Thyroid gland (tissue), 4 donors: ENCODE results near the gene SAMHD1. TPM values are rescaled to one million over a fixed set of nuclear protein-coding genes. Genes with fewer than 3 reads are reported as not detected.

Experiments
- DNase-seq, 2 donors: peaks; one replicate each; pipeline ENCODE4 v3.0.0-alpha.2; 2019
- H3K27ac ChIP-seq, 3 donors: fragments of 200-600 bp; sonication (generic); 1 replicate in 2 of 3; 2 replicates in 1 of 3; pipeline ENCODE4 v1.5.1; 2016 to 2019; ENCODE audit warnings: mild to moderate bottlenecking in 1 of 3, moderate library complexity in 1 of 3
- H3K27me3 ChIP-seq: fragments of 200-600 bp; sonication (generic); one replicate; pipeline ENCODE4 v1.5.1; 2019
- H3K36me3 ChIP-seq, 2 donors: fragments of 200-600 bp; sonication (generic); one replicate each; pipeline ENCODE4 v1.5.1; 2016 to 2019
- H3K4me1 ChIP-seq, 2 donors: fragments of 200-600 bp; sonication (generic); one replicate each; pipeline ENCODE4 v1.5.1; 2017 to 2019
- H3K4me3 ChIP-seq, 3 donors: fragments of 200-600 bp; sonication (generic); replicated peaks in 1 of 3; 1 replicate in 2 of 3; 2 replicates in 1 of 3; pipeline ENCODE4 v1.5.1; 2016; ENCODE audit warnings: mild to moderate bottlenecking in 1 of 3
- H3K9me3 ChIP-seq: fragments of 200-600 bp; sonication (generic); one replicate; pipeline ENCODE4 v1.5.1; 2017
- POLR2A ChIP-seq, 2 donors: fragments of 450-650 bp; IDR thresholded peaks; one replicate each; pipeline ENCODE4 v1.6.1; 2017; ENCODE audit warnings: antibody characterized with exemption in 2 of 2, mild to moderate bottlenecking in 2 of 2, moderate library complexity in 1 of 2
- WGBS, 2 donors: methylation state at CpG; one replicate each; pipeline ENCODE4 v1.1.5; 2017; 5-methylcytosine and 5-hydroxymethylcytosine counted together
- intact Hi-C: fragments of 100-400 bp; cut with DNase I; formaldehyde crosslinking; loops from one replicate; pipeline ENCODE4 v1.15.1; 2023
- total RNA-seq, 4 donors: library from RNA; depleted of rRNA; stranded (reverse); fragments of >200 nt; gene quantifications; one replicate each; pipeline ENCODE4 v1.2.3, GENCODE V29; 2016
- TF ChIP-seq, protein P1 (sequence below), 6 experiments: fragments of 200-600 bp in 3 of 6; fragments of 450-650 bp in 3 of 6; sonication (generic) in 3 of 6; IDR thresholded peaks; one replicate each; pipeline ENCODE4 v1.5.1; 2016 to 2019; ENCODE audit warnings: antibody characterized with exemption in 6 of 6, mild to moderate bottlenecking in 2 of 6, inconsistent platforms in 1 of 6, moderate library complexity in 1 of 6

The SAMHD1 gene
- total RNA-seq, 4 donors from 2014 or later = 60.6 to 227 (median 112) TPM

DNA sequence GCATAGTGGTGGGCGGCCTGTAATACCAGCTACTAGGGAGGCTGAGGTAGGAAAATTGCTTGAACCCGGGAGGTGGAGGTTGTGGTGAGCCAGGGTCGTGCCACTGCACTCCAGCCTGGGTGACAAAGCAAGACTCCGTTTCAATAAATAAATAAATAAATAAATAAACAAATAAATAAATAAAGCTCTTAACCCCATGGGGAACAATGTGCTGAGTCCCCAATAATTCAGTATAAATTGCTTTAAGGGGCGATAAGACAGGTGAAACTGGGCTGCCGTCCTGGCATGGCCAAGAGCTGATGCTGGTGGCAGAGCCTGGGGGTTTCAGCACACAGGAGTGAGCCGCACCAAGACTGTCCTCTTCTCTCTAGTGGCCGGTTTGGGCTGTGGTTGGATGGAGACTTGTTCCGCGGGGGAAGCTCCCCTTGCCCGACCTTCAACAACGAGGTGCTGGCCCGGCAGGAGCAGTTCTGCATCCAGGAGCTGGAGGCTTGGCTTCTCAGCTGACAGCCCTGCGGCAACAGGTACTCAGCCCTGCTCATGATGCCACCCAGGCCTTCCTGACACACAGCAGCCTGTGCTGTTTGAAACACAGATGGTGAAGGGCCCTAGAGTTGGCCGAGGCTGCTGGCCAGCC, 62.5 kb downstream of the SAMHD1 start:
- DNase-seq = no peak
- 85 to 88% methylated on average over 14 of the region's 15 CpGs for WGBS, 2 donors
- H3K27me3 ChIP-seq = no peaks in the 10 kb centered on the region
- no peak overlapping the region for H3K4me3 ChIP-seq
- H3K4me1 ChIP-seq = peaks cover 10 to 15% of the 10 kb centered on the region in 2 donors
- no peaks in the 10 kb centered on the region for H3K9me3 ChIP-seq
- H3K27ac ChIP-seq = no peak overlapping the region
- no peak for TF ChIP-seq POLR2A (IDR thresholded peaks at IDR 0.05)
- TF ChIP-seq, protein P1, sequence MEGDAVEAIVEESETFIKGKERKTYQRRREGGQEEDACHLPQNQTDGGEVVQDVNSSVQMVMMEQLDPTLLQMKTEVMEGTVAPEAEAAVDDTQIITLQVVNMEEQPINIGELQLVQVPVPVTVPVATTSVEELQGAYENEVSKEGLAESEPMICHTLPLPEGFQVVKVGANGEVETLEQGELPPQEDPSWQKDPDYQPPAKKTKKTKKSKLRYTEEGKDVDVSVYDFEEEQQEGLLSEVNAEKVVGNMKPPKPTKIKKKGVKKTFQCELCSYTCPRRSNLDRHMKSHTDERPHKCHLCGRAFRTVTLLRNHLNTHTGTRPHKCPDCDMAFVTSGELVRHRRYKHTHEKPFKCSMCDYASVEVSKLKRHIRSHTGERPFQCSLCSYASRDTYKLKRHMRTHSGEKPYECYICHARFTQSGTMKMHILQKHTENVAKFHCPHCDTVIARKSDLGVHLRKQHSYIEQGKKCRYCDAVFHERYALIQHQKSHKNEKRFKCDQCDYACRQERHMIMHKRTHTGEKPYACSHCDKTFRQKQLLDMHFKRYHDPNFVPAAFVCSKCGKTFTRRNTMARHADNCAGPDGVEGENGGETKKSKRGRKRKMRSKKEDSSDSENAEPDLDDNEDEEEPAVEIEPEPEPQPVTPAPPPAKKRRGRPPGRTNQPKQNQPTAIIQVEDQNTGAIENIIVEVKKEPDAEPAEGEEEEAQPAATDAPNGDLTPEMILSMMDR (IDR thresholded peaks at IDR 0.05) = no peak
- peaks cover 16 to 28% of the 10 kb centered on the region in 2 donors for H3K36me3 ChIP-seq
- intact Hi-C loops = no loop called here

DNA sequence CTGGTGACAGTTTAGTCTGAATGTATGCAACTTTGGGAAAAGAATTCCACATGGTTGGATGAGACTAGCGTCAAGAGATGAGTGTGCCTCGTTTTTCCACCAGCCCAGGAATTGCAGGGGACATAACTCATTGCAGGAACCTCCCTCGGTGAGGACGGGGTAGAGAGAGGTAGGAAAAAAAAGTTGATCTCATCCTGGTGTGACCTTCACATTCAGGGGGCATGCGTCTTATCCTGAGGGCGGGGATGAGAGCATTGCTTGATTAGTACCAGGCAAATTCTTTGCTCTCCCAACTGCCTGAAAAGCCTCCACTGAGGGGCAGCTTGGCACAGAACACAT, 63.8 kb downstream of the SAMHD1 start:
- DNase-seq = peak; percentile 38 to 44
- Histone ChIP-seq H3K4me1 (peaks cover 10 to 15% of the 10 kb centered on the region in 2 donors), H3K27me3 (no peaks in the 10 kb centered on the region), H3K9me3 (no peaks in the 10 kb centered on the region), H3K4me3 (no peak overlapping the region), H3K27ac (peak overlapping the region in 1 of 3 donors; percentile 49), H3K36me3 (peaks cover 10 to 15% of the 10 kb centered on the region in 2 donors)
- 26 to 27% methylated on average over 6 of the region's 6 CpGs for WGBS, 2 donors
- no peak for TF ChIP-seq POLR2A (IDR thresholded peaks at IDR 0.05)
- TF ChIP-seq, protein P1 (IDR thresholded peaks at IDR 0.05) = no peak
- intact Hi-C loops = no loop called here

DNA sequence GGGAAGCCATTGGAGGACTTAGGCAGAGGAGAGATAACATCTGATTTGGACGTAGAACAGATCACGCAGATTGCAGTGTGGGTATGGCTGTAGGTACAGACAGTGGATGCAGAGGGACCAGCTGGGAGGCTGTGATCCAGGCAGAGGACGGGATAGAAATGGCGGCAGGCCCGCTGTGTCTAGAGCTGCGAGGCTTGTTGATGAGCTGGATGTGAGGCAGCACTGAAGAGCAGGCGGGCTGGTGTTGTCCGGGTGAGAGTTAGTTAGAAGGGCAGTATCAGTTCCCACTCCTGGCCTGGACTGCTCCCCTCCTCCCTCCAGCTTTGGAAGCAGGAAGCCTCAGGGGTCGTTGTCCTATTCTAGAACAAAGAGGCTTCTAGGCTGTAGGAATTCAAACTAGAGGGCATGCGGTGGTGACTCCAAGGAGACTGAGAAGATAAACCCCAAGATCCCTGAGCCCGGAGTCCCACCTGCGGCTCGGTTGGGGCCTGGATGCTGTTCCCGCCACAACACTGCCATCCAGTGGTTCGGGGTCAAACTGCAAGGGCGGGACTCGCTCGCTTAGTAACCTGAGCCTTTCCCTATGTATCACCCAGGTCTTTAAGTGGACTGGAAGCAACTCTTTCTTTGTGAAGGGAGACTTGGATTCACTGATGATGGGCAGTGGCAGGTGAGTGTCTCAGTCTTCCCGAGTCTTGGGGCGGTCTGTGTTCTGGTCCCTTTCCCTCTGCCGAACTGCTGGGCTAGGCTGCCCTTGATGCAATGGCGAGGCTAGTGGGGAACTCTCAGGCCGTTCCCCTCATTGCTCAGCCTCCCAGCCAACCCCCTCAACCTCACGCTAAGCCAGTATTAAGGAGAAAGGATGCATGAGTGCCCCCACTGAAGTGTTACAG, 64.4 kb downstream of the SAMHD1 start:
- H3K4me1 ChIP-seq = peaks cover 10 to 15% of the 10 kb centered on the region in 2 donors
- peaks cover 7 to 9% of the 10 kb centered on the region in 2 donors for H3K36me3 ChIP-seq
- H3K9me3 ChIP-seq = no peaks in the 10 kb centered on the region
- TF ChIP-seq POLR2A (IDR thresholded peaks at IDR 0.05) = no peak
- TF ChIP-seq, protein P1 (IDR thresholded peaks at IDR 0.05) = peak; percentile 89 to 97 (median 96)
- intact Hi-C loops = no loop called here
- WGBS, 2 donors = 23 to 31% methylated on average over 15 to 23 of the region's 24 CpGs
- peak overlapping the region in 1 of 3 donors; percentile 49 for H3K27ac ChIP-seq
- H3K4me3 ChIP-seq = no peak overlapping the region
- no peaks in the 10 kb centered on the region for H3K27me3 ChIP-seq
- DNase-seq = peak; percentile 85 to 90

DNA sequence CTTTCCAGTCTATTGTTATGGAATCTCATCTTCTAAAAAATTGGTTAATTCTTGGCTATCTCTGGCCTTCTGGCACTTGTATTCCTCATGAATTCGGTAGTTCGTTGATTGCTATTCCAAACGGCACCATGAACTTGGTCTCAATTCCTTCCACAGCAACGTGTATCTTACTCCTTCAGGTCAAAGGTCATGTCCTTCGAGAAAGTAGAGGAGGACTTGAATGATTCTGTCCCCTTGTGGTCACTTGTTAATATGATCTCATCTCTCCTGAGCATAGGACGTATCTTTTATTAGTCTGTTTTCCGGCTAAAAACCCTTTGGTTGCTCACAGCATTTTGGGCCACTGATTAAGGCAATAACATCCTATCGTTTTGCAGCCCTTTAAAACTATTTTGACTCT, 66.2 kb downstream of the SAMHD1 start:
- TF ChIP-seq, protein P1 (IDR thresholded peaks at IDR 0.05) = peak in 1 of 6 experiments; percentile 14
- no peak for TF ChIP-seq POLR2A (IDR thresholded peaks at IDR 0.05)
- peaks cover 10 to 15% of the 10 kb centered on the region in 2 donors for H3K4me1 ChIP-seq
- no peak for DNase-seq
- WGBS, 2 donors = 64 to 73% methylated on average over 8 of the region's 8 CpGs
- no peak overlapping the region for H3K4me3 ChIP-seq
- H3K36me3 ChIP-seq = no peaks in the 10 kb centered on the region
- intact Hi-C loops = no loop called here
- no peak overlapping the region for H3K27ac ChIP-seq
- H3K9me3 ChIP-seq = no peaks in the 10 kb centered on the region
- H3K27me3 ChIP-seq = no peaks in the 10 kb centered on the region
